Hepatic stellate cell (primary cell): ENCODE measurements around the gene GULP1.
"Not testable (repeated sequence)": the region's sequence is repeated elsewhere in the genome, so short reads cannot be mapped to it uniquely, and the experiment has no call there.

Experiments used
- DNase-seq: peaks from one replicate; pipeline ENCODE4 v3.0.0; 2011; ENCODE audit warnings: low spot score

GULP1 gene

DNA sequence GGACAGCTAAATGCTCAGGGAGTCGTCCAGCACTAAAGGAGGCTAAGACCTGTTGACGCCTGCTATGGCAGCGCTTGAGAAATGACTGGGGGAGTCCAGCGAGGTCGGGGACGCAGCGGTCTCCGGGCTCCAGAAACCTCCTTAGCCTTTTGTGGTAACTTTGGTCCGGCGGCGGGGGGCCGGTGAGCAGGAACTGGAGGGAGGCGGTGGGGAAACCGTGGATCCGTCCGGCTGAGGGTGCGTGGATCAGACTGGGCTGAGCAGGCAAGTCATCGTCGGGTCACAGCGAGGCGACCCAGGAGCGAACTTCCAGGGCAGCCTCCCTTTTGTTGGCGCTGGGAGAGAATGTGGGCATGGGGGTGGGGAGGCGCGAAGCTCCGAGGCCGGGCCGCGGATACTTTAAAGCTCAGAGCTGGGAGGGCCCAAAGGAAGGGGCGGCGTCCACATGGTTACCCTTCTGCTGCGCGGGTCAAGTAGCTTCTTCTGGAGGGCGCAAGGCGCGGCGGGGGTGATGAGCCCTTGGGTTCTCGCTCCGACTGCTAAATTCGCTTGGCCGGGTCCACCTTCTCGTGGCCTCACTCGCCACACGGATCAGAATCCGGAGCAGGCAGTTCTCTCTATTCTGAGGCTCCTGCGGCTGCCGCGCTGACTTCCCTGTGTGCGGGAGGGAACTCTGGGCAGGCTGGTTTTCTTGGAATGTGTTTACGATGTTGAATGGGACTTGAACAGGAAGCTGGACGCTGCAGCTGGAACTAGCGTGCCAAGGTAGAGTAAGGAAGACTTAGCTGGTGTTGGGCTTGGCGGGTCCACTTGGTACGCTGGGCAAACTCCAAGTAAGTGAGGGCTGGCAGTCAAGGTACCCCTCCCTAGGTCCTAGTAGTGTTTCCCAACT, 920 bp downstream of the GULP1 start:
- peak; percentile 50 for DNase-seq

DNA sequence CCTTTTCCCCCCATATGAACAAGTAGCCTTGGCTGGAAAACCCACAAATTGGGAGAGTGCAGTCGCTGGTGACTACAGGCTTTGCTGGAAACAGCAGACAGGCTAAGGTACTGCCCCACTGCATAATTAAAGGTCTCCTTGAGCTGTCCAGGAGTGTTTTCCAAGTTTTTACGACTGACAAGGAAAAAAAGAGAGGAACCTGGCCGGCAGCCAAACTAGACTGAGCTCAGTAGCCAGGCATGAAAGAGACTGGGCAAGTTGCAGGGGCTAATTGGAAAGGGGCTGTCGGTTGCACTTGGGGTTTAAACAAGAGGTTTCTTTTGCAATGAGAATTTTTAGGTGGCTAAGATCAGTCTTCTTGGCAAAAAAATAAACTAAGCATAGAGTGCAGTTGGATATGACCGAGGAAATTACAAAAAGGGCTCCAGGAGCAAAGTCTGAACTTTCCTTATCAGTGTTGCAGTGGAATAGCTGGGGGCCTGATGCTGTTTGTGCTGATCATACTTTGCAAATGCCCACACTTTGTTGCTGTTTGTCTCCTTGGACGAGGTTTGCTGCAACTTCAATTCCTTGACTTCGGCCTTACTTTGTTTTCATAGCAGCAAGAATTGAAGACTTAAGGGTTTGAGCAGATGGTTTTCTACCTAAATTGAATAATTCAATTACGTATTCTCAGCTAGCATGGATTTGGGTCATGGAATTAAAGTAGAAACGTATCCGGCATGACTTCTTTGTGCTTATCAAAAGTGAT, 2.1 kb downstream of the GULP1 start:
- DNase-seq, result peak; percentile 27

DNA sequence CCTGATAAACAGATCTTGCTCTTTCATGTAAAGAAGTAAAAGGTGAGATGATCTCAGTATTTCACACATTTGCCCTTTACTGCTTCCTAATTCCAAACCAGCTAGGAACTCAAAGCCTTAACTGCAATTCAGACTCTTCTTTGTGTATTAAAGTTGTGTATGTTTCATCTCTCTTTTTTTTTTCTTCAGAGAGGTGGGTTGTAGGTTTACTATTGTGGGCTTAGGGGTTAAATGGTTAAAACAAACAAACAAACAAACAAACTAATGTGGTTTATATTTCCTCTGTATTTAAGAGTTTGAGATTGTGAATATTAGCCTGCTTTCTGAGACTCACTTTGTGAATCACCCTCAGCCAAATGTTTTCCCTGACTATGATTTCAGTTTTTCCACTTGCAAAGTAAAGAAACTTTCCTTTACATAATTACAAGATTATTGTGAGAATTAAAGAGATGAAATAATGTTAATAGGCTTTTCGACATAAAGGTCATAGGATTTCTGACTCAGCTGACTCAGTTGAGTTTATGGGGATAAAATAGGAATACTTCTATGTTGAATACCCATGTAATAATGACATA, 2.8 kb downstream of the GULP1 start:
- DNase-seq, result no peak

DNA sequence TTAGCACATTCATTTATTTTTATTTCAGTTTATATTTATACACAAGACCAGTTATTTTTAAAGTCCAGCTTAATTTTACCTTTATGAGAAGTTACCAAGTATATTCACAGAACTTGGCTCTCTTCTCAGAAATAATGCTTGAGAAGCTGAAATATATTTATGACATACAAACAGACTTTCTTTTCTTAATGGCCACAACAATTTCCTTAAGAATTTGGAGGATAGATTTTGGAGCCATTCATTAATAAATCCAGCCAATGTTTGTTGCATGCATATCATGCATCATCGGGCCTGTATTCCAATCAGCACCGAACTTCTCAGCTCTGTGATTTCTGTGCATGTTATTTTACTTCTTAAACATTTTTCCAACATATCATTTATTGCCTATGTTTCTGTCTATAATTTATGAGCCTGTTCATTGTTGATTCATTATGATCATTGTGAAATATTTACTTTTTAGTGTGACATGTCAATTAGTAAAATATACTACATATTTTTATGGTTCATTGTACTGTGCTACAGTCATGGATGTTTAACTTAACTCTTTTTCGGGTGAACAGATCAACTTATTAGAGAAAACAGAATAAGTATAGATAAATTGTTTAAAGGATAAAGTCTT, 3.5 kb downstream of the GULP1 start:
- DNase-seq, result no peak

GRCh38 chr2:188297978-188298377, 6.3 kb downstream of the GULP1 start:
- no peak for DNase-seq

DNA sequence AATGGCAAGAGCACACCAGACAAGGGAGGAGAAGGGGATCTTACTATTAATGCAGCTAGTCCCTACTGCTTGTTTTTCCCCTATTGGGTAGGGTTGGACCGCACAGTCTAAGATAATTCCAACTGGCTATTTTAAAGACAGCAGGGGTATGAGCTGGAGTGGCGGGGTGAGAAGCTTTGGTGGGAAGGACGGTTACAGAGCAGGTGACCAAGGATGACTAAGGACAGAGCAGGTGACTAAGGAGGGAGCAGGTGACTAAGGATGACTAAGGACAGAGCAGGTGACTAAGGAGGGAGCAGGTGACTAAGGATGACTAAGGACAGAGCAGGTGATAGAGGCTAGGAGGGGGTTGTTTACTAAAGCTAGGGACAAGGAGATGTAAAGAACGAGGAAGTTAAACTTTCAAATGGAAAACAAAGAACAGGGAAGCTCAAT, 7.3 kb downstream of the GULP1 start:
- not testable (repeated sequence) for DNase-seq

- peak; percentile 22 for DNase-seq
Observed at GRCh38 chr2:188303363-188304031, 11.8 kb downstream of the GULP1 start.

DNA sequence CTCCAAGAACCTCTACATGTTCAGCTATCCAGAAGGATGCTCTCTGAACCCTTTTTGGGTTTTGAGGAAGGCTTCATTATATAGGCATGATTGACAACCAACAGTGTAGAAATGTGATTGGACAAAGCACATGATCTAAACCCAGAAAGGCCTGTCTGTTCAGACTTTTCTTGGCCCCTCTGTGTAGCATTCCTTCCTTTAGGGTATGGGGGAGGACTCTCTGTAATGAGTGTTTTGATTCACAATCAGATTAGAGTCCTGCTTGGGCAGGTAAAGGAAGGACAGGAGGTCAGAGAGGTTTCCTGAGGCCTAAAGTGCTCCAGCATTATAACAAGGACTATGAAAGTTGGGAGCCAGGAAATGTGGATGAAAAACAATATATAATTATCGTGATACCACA, 13.6 kb downstream of the GULP1 start:
- no peak for DNase-seq

- DNase-seq, result no peak
Observed at GRCh38 chr2:188306271-188306670, 14.6 kb downstream of the GULP1 start.

- no peak for DNase-seq
Observed at GRCh38 chr2:188307850-188308283, 16.2 kb downstream of the GULP1 start.

- no peak for DNase-seq
Observed at GRCh38 chr2:188308483-188308882, 16.8 kb downstream of the GULP1 start.

GRCh38 chr2:188309364-188309763, 17.7 kb downstream of the GULP1 start:
- DNase-seq, result no peak

GRCh38 chr2:188314314-188315054, 22.8 kb downstream of the GULP1 start:
- no peak for DNase-seq

DNA sequence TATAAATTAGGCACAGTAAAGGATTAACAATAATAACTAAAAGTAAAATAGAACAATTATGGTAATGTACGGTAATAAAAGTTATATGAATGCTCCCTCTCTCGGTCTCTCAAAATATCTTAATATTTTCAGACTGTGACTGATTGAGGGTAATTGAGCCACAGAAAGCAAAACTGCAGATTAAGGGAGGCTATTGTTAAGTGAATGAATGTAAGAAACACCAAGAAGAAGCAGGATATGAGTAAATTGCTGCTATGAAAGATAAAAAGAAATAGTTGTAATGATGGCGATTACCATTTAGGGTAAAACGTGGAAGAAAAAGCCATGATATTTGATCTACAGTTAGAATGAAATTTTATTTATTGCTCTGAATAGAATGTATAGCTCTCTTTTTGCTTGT, 24.1 kb downstream of the GULP1 start:
- no peak for DNase-seq

- DNase-seq, result no peak
Observed at GRCh38 chr2:188316342-188316741, 24.7 kb downstream of the GULP1 start.

GRCh38 chr2:188316791-188317423, 25.2 kb downstream of the GULP1 start:
- DNase-seq, result no peak

DNA sequence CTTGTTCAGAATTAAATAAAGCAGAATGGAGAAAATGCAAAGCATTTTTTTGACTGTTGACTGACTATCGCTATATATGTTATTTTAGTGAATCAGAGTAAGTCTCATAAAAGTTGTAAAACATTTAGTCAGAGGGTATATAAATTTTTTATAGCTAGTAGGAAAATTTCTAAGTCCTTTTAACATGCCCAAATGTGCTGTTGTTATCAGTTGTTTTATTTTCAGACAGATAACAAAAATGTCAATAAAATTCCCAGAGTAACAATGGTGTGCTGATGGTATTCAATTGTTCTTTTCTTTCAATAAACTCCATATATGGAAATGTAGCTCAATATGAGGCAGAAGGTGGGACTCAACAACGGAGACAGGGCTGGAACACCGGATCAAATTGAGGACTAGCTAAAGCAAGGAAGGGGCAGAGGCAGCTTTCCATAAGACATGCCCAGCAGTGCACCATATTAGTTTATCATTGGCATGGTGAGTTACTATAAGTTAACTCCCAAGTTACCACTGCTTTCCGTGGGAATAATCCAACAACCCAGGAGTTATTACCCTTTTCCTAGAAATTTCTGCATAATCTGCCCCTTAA, 26.6 kb downstream of the GULP1 start:
- no peak for DNase-seq

DNA sequence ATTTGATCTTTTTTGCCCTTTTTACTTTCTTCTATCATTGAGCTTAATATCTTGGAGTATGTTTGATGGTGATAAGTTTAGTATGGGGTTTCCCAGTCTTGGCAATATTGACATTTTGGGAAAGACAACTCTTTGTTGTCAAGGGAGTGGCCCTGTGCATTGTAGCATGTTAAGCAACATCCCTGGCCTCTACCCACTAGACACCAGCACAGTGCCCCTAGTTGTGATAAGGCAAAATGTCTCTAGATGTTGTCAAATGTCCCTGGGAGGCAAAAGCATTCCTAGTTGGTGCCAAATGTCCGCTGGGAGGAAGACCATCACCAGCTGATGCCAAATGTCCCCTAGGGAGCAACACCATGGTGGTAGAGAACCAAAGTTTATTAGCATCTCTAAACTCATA, 28.2 kb downstream of the GULP1 start:
- DNase-seq, result no peak

DNA sequence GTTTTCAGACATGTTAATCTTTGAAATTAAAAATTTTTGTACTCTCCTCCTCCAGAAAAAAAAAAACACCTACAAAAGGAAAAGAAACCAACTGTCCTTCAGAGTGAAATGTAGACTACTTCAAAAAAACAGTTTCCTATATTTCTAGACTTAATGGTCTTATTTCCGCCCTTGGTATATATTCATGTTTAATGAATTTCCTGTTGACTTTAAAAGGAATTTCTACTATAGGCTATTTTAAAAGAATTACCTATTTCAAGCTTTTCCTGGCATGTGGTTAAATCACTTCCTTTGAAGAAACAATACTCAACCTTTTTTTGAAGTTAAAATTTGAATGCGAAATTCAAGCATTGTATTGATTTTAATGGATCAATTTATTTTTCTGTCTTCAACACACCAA, 29.2 kb downstream of the GULP1 start:
- DNase-seq, result no peak
